Testis (tissue), 2 donors: ENCODE data around the gene PIK3AP1.

ENCODE experiments used
- POLR2A ChIP-seq: fragments of 450-650 bp; IDR thresholded peaks from one replicate; pipeline ENCODE4 v1.6.1; 2017; ENCODE audit warnings: antibody characterized with exemption, mild to moderate bottlenecking, moderate library complexity
- TF ChIP-seq, protein P1 (sequence below), 3 experiments: fragments of 450-650 bp in 2 of 3; fragments of 200-600 bp in 1 of 3; sonication (generic) in 1 of 3; IDR thresholded peaks; one replicate each; pipeline ENCODE4 v1.5.1; 2016 to 2019; ENCODE audit warnings: antibody characterized with exemption in 3 of 3, mild to moderate bottlenecking in 2 of 3, moderate library complexity in 1 of 3

- TF ChIP-seq, protein P1, sequence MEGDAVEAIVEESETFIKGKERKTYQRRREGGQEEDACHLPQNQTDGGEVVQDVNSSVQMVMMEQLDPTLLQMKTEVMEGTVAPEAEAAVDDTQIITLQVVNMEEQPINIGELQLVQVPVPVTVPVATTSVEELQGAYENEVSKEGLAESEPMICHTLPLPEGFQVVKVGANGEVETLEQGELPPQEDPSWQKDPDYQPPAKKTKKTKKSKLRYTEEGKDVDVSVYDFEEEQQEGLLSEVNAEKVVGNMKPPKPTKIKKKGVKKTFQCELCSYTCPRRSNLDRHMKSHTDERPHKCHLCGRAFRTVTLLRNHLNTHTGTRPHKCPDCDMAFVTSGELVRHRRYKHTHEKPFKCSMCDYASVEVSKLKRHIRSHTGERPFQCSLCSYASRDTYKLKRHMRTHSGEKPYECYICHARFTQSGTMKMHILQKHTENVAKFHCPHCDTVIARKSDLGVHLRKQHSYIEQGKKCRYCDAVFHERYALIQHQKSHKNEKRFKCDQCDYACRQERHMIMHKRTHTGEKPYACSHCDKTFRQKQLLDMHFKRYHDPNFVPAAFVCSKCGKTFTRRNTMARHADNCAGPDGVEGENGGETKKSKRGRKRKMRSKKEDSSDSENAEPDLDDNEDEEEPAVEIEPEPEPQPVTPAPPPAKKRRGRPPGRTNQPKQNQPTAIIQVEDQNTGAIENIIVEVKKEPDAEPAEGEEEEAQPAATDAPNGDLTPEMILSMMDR (IDR thresholded peaks at IDR 0.05) = no peak
- no peak for TF ChIP-seq POLR2A
Measured at GRCh38 chr10:96661632-96662031, 58.7 kb downstream of the PIK3AP1 start.
